ENCODE measurements around the gene CALR3.

GRCh38 chr19:16521715-16522289 lies 25.8 kb upstream of the CALR3 start:
- TF ChIP-seq POLR2AphosphoS5 (IDR thresholded peaks at IDR 0.05; ENCODE audit: low read depth, low read length) (no peak), TAF1 (IDR thresholded peaks at IDR 0.05; ENCODE audit: low read depth, low read length) (no peak), POLR2A (IDR thresholded peaks at IDR 0.05; ENCODE audit: low read depth, low read length) (no peak)
